Measurements from ENCODE around the gene PTPRQ. TPM values are rescaled to one million over a fixed set of nuclear protein-coding genes. Genes with fewer than 3 reads are reported as not detected.
"Not testable (repeated sequence)": the region's sequence is repeated elsewhere in the genome, so short reads cannot be mapped to it uniquely, and the experiment has no call there.

The PTPRQ gene
- total RNA-seq, 4 donors from 2014 or later, result 0.24 to 0.47 (median 0.30) TPM; not detected in 1

- Histone ChIP-seq H3K27ac (no peak overlapping the region), H3K9me3 (no peaks in the 10 kb centered on the region), H3K4me3 (no peak overlapping the region), H3K36me3 (no peaks in the 10 kb centered on the region), H3K27me3 (no peaks in the 10 kb centered on the region), H3K4me1 (no peaks in the 10 kb centered on the region)
- DNase-seq (ENCODE audit: low spot score in 2 of 2), result no peak
- 51% methylated on average over 2 of the region's 2 CpGs for WGBS
- TF ChIP-seq CTCF (IDR thresholded peaks at IDR 0.05), result no peak
- no peak for TF ChIP-seq POLR2AphosphoS5 (IDR thresholded peaks at IDR 0.05)
- no peak for TF ChIP-seq EP300 (IDR thresholded peaks at IDR 0.05)
- TF ChIP-seq POLR2A (IDR thresholded peaks at IDR 0.05), result no peak
These were observed 211.7 kb downstream of the PTPRQ start for GRCh38 chr12:80655751-80656150.

- no peak overlapping the region for H3K4me3 ChIP-seq
- WGBS, result 67% methylated on average over 5 of the region's 5 CpGs
- H3K27ac ChIP-seq, result no peak overlapping the region
- H3K4me1 ChIP-seq, result no peaks in the 10 kb centered on the region
- H3K36me3 ChIP-seq, result no peaks in the 10 kb centered on the region
- no peaks in the 10 kb centered on the region for H3K9me3 ChIP-seq
- DNase-seq (ENCODE audit: low spot score in 2 of 2), result no peak
- no peak for TF ChIP-seq EP300 (IDR thresholded peaks at IDR 0.05)
- TF ChIP-seq POLR2A (IDR thresholded peaks at IDR 0.05), result no peak
- TF ChIP-seq POLR2AphosphoS5 (IDR thresholded peaks at IDR 0.05), result no peak
- TF ChIP-seq CTCF (IDR thresholded peaks at IDR 0.05), result no peak
- H3K27me3 ChIP-seq, result no peaks in the 10 kb centered on the region
These were observed 215.6 kb downstream of the PTPRQ start for GRCh38 chr12:80659512-80660063.

- Histone ChIP-seq H3K27ac (no peak overlapping the region), H3K36me3 (no peaks in the 10 kb centered on the region), H3K4me3 (no peak overlapping the region), H3K4me1 (no peaks in the 10 kb centered on the region), H3K27me3 (no peaks in the 10 kb centered on the region), H3K9me3 (no peaks in the 10 kb centered on the region)
- no peak for DNase-seq (ENCODE audit: low spot score in 2 of 2)
- TF ChIP-seq POLR2A (IDR thresholded peaks at IDR 0.05) (no peak), POLR2AphosphoS5 (IDR thresholded peaks at IDR 0.05) (no peak), EP300 (IDR thresholded peaks at IDR 0.05) (no peak), CTCF (IDR thresholded peaks at IDR 0.05) (no peak)
These were observed 218.6 kb downstream of the PTPRQ start for GRCh38 chr12:80662586-80662985.

GRCh38 chr12:80670214-80670613 lies 226.2 kb downstream of the PTPRQ start:
- DNase-seq (ENCODE audit: low spot score in 2 of 2), result no peak
- Histone ChIP-seq H3K27ac (no peak overlapping the region), H3K36me3 (no peaks in the 10 kb centered on the region), H3K4me1 (no peaks in the 10 kb centered on the region), H3K27me3 (no peaks in the 10 kb centered on the region), H3K4me3 (no peak overlapping the region), H3K9me3 (no peaks in the 10 kb centered on the region)
- TF ChIP-seq POLR2A (IDR thresholded peaks at IDR 0.05) (no peak), EP300 (IDR thresholded peaks at IDR 0.05) (no peak), CTCF (IDR thresholded peaks at IDR 0.05) (no peak), POLR2AphosphoS5 (IDR thresholded peaks at IDR 0.05) (no peak)
- 60% methylated on average over 5 of the region's 5 CpGs for WGBS

- H3K36me3 ChIP-seq; H3K27me3 ChIP-seq; DNase-seq (ENCODE audit: low spot score in 2 of 2); H3K9me3 ChIP-seq; H3K27ac ChIP-seq; H3K4me1 ChIP-seq; H3K4me3 ChIP-seq: not testable (repeated sequence)
- 89% methylated on average over 13 of the region's 13 CpGs for WGBS
These were observed 232.1 kb downstream of the PTPRQ start for GRCh38 chr12:80676042-80676636.

- Histone ChIP-seq H3K27ac (no peak overlapping the region), H3K9me3 (no peaks in the 10 kb centered on the region), H3K4me1 (no peaks in the 10 kb centered on the region), H3K27me3 (no peaks in the 10 kb centered on the region), H3K4me3 (no peak overlapping the region), H3K36me3 (no peaks in the 10 kb centered on the region)
- no peak for DNase-seq (ENCODE audit: low spot score in 2 of 2)
- 65% methylated on average over 1 of the region's 1 CpG for WGBS
- no peak for TF ChIP-seq POLR2AphosphoS5 (IDR thresholded peaks at IDR 0.05)
- TF ChIP-seq CTCF (IDR thresholded peaks at IDR 0.05), result no peak
- TF ChIP-seq EP300 (IDR thresholded peaks at IDR 0.05), result no peak
- no peak for TF ChIP-seq POLR2A (IDR thresholded peaks at IDR 0.05)
These were observed 232.8 kb downstream of the PTPRQ start for GRCh38 chr12:80676856-80677255.

Measured in suprapubic skin (tissue), 4 donors.